ENCODE data around the gene TBC1D10B.

Gene TBC1D10B

DNA sequence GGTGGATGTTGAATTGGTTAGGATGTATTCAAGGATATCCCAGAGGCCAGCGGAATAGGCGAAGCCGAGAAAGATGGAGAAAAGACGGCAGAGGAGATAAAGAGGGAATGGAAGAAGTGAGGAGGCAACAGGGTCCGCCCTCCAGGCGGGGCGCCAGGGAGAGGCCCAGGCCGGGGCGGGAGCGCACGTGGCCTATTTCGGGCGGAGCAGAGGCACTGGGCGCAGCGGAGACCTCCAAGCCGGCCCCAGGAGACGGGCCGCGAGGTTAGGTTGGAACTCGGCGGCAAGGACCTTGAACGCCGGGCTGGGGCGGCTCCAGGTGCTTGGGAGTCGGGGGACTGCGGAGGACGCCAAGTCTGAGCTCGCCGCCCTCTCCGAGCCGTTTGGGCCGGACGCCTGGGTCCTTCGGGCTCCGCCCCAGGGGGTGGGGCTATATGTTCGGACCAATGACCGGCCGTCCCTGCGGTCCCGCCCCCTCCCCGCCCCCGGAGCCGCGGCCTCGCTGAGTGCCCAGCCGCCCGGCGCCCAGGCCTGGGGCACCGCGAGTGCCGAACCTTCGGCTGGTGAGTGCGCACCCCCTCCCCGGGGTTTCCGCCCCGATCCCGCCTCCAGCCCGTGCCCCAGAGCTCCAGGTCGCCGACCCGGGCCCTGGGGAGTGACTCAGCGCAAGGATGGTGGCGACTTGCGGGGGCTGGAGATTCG lies 37.0 kb upstream of the TBC1D10B start, which contains the start of gene ZNF771 (continued):
- TF ChIP-seq, protein P1, sequence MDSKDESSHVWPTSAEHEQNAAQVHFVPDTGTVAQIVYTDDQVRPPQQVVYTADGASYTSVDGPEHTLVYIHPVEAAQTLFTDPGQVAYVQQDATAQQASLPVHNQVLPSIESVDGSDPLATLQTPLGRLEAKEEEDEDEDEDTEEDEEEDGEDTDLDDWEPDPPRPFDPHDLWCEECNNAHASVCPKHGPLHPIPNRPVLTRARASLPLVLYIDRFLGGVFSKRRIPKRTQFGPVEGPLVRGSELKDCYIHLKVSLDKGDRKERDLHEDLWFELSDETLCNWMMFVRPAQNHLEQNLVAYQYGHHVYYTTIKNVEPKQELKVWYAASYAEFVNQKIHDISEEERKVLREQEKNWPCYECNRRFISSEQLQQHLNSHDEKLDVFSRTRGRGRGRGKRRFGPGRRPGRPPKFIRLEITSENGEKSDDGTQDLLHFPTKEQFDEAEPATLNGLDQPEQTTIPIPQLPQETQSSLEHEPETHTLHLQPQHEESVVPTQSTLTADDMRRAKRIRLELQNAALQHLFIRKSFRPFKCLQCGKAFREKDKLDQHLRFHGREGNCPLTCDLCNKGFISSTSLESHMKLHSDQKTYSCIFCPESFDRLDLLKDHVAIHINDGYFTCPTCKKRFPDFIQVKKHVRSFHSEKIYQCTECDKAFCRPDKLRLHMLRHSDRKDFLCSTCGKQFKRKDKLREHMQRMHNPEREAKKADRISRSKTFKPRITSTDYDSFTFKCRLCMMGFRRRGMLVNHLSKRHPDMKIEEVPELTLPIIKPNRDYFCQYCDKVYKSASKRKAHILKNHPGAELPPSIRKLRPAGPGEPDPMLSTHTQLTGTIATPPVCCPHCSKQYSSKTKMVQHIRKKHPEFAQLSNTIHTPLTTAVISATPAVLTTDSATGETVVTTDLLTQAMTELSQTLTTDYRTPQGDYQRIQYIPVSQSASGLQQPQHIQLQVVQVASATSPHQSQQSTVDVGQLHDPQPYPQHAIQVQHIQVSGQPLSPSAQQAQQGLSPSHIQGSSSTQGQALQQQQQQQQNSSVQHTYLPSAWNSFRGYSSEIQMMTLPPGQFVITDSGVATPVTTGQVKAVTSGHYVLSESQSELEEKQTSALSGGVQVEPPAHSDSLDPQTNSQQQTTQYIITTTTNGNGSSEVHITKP (tag by site-specific recombination; IDR thresholded peaks at IDR 0.05): peak; percentile 75
- TF ChIP-seq MZF1 (tag by site-specific recombination; IDR thresholded peaks at IDR 0.05; ENCODE audit: borderline replicate concordance): peak; percentile 14; the same call in 1 of the 2 replicates
- TF ChIP-seq, protein P2, sequence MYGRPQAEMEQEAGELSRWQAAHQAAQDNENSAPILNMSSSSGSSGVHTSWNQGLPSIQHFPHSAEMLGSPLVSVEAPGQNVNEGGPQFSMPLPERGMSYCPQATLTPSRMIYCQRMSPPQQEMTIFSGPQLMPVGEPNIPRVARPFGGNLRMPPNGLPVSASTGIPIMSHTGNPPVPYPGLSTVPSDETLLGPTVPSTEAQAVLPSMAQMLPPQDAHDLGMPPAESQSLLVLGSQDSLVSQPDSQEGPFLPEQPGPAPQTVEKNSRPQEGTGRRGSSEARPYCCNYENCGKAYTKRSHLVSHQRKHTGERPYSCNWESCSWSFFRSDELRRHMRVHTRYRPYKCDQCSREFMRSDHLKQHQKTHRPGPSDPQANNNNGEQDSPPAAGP (tag by site-specific recombination; IDR thresholded peaks at IDR 0.05): peak; percentile 77
- no peak for TF ChIP-seq ZNF473 (tag by site-specific recombination; IDR thresholded peaks at IDR 0.05)
- peak; percentile 93 for TF ChIP-seq KLF7 (tag by site-specific recombination; IDR thresholded peaks at IDR 0.05; ENCODE audit: borderline replicate concordance)
- TF ChIP-seq ZNF521 (tag by site-specific recombination; IDR thresholded peaks at IDR 0.05): no peak
- TF ChIP-seq ZNF600 (tag by site-specific recombination; IDR thresholded peaks at IDR 0.05): peak; percentile 75
- peak; percentile 64; the same call in 1 of the 2 replicates for TF ChIP-seq ZNF2 (tag by site-specific recombination; IDR thresholded peaks at IDR 0.05)
- TF ChIP-seq ZNF530 (tag by site-specific recombination; IDR thresholded peaks at IDR 0.05; ENCODE audit: low read depth): no peak
- TF ChIP-seq, protein P3, sequence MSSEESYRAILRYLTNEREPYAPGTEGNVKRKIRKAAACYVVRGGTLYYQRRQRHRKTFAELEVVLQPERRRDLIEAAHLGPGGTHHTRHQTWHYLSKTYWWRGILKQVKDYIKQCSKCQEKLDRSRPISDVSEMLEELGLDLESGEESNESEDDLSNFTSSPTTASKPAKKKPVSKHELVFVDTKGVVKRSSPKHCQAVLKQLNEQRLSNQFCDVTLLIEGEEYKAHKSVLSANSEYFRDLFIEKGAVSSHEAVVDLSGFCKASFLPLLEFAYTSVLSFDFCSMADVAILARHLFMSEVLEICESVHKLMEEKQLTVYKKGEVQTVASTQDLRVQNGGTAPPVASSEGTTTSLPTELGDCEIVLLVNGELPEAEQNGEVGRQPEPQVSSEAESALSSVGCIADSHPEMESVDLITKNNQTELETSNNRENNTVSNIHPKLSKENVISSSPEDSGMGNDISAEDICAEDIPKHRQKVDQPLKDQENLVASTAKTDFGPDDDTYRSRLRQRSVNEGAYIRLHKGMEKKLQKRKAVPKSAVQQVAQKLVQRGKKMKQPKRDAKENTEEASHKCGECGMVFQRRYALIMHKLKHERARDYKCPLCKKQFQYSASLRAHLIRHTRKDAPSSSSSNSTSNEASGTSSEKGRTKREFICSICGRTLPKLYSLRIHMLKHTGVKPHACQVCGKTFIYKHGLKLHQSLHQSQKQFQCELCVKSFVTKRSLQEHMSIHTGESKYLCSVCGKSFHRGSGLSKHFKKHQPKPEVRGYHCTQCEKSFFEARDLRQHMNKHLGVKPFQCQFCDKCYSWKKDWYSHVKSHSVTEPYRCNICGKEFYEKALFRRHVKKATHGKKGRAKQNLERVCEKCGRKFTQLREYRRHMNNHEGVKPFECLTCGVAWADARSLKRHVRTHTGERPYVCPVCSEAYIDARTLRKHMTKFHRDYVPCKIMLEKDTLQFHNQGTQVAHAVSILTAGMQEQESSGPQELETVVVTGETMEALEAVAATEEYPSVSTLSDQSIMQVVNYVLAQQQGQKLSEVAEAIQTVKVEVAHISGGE (tag by site-specific recombination; conservative IDR thresholded peaks at IDR 0.05; ENCODE audit: low read depth): peak; percentile 47
- peak; percentile 88 for TF ChIP-seq ZNF366 (tag by site-specific recombination; conservative IDR thresholded peaks at IDR 0.05)
- peak; percentile 84 for TF ChIP-seq ZSCAN30 (tag by site-specific recombination; IDR thresholded peaks at IDR 0.05)
- TF ChIP-seq, protein P4, sequence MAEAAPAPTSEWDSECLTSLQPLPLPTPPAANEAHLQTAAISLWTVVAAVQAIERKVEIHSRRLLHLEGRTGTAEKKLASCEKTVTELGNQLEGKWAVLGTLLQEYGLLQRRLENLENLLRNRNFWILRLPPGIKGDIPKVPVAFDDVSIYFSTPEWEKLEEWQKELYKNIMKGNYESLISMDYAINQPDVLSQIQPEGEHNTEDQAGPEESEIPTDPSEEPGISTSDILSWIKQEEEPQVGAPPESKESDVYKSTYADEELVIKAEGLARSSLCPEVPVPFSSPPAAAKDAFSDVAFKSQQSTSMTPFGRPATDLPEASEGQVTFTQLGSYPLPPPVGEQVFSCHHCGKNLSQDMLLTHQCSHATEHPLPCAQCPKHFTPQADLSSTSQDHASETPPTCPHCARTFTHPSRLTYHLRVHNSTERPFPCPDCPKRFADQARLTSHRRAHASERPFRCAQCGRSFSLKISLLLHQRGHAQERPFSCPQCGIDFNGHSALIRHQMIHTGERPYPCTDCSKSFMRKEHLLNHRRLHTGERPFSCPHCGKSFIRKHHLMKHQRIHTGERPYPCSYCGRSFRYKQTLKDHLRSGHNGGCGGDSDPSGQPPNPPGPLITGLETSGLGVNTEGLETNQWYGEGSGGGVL (tag by site-specific recombination; IDR thresholded peaks at IDR 0.05): peak; percentile 92
- peak; percentile 97 for TF ChIP-seq ZEB2 (tag by site-specific recombination; IDR thresholded peaks at IDR 0.05)
- TF ChIP-seq KLF16 (tag by site-specific recombination; IDR thresholded peaks at IDR 0.05): peak; percentile 99
- TF ChIP-seq ZNF544 (tag by site-specific recombination; IDR thresholded peaks at IDR 0.05): no peak
- peak; percentile 90 for TF ChIP-seq SP7 (tag by site-specific recombination; IDR thresholded peaks at IDR 0.05)
- no peak for TF ChIP-seq ZNF114 (tag by site-specific recombination; IDR thresholded peaks at IDR 0.05)
- TF ChIP-seq SP2 (tag by site-specific recombination; IDR thresholded peaks at IDR 0.05): peak; percentile 89
- TF ChIP-seq ZNF248 (tag by site-specific recombination; IDR thresholded peaks at IDR 0.05): no peak
- TF ChIP-seq, protein P5, sequence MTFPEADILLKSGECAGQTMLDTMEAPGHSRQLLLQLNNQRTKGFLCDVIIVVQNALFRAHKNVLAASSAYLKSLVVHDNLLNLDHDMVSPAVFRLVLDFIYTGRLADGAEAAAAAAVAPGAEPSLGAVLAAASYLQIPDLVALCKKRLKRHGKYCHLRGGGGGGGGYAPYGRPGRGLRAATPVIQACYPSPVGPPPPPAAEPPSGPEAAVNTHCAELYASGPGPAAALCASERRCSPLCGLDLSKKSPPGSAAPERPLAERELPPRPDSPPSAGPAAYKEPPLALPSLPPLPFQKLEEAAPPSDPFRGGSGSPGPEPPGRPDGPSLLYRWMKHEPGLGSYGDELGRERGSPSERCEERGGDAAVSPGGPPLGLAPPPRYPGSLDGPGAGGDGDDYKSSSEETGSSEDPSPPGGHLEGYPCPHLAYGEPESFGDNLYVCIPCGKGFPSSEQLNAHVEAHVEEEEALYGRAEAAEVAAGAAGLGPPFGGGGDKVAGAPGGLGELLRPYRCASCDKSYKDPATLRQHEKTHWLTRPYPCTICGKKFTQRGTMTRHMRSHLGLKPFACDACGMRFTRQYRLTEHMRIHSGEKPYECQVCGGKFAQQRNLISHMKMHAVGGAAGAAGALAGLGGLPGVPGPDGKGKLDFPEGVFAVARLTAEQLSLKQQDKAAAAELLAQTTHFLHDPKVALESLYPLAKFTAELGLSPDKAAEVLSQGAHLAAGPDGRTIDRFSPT (tag by site-specific recombination; IDR thresholded peaks at IDR 0.05): peak; percentile 96
- 0 out of 2 replicates have a peak, but pooled peaks have one; percentile 29 for TF ChIP-seq ZNF121 (tag by site-specific recombination; IDR thresholded peaks at IDR 0.05)
- no peak for TF ChIP-seq ZNF214 (tag by site-specific recombination; IDR thresholded peaks at IDR 0.05; ENCODE audit: borderline replicate concordance)
- TF ChIP-seq, protein P6, sequence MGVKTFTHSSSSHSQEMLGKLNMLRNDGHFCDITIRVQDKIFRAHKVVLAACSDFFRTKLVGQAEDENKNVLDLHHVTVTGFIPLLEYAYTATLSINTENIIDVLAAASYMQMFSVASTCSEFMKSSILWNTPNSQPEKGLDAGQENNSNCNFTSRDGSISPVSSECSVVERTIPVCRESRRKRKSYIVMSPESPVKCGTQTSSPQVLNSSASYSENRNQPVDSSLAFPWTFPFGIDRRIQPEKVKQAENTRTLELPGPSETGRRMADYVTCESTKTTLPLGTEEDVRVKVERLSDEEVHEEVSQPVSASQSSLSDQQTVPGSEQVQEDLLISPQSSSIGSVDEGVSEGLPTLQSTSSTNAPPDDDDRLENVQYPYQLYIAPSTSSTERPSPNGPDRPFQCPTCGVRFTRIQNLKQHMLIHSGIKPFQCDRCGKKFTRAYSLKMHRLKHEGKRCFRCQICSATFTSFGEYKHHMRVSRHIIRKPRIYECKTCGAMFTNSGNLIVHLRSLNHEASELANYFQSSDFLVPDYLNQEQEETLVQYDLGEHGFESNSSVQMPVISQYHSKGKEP (tag by site-specific recombination; IDR thresholded peaks at IDR 0.05): peak; percentile 54; the same call in 1 of the 2 replicates
- TF ChIP-seq OVOL3 (tag by site-specific recombination; IDR thresholded peaks at IDR 0.05): peak; percentile 76
- TF ChIP-seq GLIS1 (tag by site-specific recombination; IDR thresholded peaks at IDR 0.05): peak; percentile 56
